ENCODE measurements around the gene NAE1.
A peak's percentile ranks its signal among the peaks of the same experiment; 100 is the strongest.
"Not testable (repeated sequence)": the region's sequence is repeated elsewhere in the genome, so short reads cannot be mapped to it uniquely, and the experiment has no call there.

The NAE1 gene

GRCh38 chr16:66830422-66831404 lies at the start of gene NAE1:
Gene NAE1 (minus strand): TSS chr16:66830976. CDS start chr16:66830899, 77 bp downstream.
- peak; percentile 79 to 86 (median 84) for DNase-seq (ENCODE audit: low read depth in 3 of 3)

- peak in 2 of 3 experiments; percentile 48 to 75 for DNase-seq (ENCODE audit: low read depth in 3 of 3)
These were observed 47.3 kb upstream of the NAE1 start for GRCh38 chr16:66878067-66878466.

GRCh38 chr16:66874079-66874775 lies 43.5 kb upstream of the NAE1 start:
- no peak for DNase-seq (ENCODE audit: low read depth in 3 of 3)

DNA sequence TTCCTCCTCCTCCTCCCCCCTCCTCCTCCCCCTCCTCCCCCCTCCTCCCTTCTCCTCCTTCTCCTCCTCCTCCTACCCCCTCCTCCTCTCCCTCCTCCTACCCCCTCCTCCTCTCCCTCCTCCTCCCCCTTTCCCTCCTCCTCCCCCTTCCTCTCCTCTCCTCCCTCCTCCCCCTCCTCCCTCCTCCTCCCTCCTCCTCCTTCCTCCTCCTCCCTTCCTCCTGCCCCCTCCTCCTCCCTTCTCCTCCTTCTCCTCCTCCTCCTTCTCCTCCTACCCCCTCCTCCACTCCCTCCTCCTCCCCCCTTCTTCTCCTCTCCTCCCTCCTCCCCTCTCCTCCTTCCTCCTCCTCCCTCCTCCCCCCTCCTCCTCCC lies 42.9 kb upstream of the NAE1 start:
- no peak for DNase-seq (ENCODE audit: low read depth in 3 of 3)

GRCh38 chr16:66872943-66873684 lies 42.3 kb upstream of the NAE1 start:
- peak; percentile 71 to 94 (median 85) for DNase-seq (ENCODE audit: low read depth in 3 of 3)

DNA sequence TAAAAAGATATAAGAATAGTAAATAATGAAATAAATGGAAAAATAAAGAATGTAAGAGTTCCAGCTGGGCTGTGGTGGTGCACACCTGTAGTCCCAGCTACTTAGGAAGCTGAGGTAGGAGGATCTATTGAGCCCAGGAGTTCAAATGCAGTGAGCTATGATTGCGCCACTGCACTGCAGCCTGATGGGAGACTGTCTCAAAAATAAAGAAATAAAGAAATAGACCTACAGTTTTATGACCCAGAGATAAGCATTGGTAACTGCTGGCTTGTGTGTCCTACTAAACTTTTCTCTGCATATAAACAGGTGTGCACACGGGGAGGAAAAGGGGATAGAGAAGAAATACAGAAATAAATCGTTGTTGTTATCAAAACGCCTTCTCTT lies 41.8 kb upstream of the NAE1 start:
- no peak for DNase-seq (ENCODE audit: low read depth in 3 of 3)

GRCh38 chr16:66871840-66872239 lies 41.1 kb upstream of the NAE1 start:
- DNase-seq (ENCODE audit: low read depth in 3 of 3): no peak

DNA sequence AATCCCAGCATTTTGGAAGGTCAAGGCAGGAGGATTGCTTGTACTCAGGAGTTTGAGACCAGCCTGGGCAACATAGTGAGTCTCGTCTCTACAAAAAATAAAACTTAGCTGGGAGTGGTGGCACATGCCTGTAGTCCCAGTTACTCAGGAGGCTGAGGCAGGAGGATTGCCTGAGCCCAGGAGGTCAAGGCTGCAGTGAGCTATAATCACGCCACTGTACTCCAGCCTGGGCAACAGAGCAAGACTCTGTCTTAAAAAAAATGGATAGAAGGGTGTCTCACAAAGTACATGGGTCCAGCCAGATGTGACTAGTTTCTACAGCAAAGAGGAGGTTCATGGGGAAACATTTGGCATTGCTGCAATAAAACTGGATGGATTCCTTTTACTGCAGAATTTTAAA lies 40.6 kb upstream of the NAE1 start:
- not testable (repeated sequence) for DNase-seq (ENCODE audit: low read depth in 3 of 3)

DNA sequence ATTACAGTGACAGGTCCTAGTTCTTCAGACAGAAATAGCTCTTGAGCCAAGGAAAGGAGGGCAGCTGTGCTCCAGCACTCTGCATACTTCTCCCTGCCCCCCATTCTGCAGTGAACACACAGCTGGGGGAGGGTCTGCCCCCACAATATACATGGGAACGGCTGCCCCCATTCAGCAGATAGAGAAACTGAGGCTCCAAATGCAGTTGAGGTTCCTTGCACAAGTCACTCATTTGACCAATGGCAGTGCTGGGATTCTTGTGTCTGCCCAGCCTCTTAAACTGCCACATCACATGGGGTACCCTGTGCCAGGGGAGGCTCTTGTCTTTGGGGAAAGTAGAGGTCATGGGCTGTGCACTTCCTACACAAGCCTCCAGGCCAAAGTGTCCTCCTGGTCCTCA lies 38.6 kb upstream of the NAE1 start:
- no peak for DNase-seq (ENCODE audit: low read depth in 3 of 3)

DNA sequence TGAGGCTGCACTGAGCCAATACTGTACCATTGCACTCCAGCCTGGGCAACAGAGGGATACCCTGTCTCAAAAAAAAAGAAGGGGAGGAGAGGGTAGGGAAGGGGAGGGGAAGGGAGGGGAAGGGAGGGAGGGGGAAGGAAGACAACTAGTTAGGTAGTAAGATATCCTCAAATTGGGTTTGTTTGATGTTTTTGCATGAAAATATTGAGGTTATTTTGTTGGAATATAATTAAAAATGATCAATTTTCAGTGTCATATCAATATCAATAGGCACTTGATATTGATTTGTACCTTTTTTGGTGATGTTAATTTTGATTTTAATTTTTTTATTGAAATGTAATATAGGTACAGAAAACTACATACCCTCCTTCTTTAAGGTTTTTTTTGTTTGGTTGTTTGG lies 32.9 kb upstream of the NAE1 start:
- no peak for DNase-seq (ENCODE audit: low read depth in 3 of 3)

GRCh38 chr16:66862023-66862520 lies 31.3 kb upstream of the NAE1 start:
- DNase-seq (ENCODE audit: low read depth in 3 of 3): no peak

DNA sequence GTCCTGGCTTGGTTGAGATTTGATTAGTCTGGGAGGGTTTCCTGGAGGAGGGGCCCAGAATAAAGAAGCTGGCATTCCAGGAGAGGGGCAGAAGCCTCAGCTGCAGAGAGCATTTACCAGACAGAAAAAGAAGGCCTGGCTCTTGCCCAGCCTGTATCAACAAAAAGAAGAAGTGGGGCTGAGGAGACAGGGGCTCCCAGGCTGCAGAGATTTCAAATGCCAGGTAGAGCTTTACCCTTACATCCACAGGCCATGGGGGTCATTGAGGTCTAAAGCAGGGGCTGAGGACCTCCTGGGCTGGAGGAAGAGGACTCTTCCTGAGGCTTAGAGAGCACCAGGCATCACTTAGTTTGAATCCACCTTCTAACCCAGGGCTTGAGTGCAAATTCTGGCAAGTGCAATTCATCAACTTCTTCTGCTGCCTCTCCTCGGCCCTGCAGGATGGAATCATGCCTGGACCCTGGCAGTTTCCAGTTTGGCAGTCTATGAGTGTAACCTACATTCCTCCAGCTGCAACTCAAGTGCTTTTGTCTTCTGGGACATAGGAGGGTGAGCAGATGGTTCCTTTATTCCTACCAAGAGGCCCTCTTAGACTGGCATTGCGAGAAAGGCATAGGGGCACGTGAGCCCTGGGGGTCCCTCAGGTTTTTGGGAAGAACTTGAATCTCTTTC lies 28.8 kb upstream of the NAE1 start:
- DNase-seq (ENCODE audit: low read depth in 3 of 3): no peak

DNA sequence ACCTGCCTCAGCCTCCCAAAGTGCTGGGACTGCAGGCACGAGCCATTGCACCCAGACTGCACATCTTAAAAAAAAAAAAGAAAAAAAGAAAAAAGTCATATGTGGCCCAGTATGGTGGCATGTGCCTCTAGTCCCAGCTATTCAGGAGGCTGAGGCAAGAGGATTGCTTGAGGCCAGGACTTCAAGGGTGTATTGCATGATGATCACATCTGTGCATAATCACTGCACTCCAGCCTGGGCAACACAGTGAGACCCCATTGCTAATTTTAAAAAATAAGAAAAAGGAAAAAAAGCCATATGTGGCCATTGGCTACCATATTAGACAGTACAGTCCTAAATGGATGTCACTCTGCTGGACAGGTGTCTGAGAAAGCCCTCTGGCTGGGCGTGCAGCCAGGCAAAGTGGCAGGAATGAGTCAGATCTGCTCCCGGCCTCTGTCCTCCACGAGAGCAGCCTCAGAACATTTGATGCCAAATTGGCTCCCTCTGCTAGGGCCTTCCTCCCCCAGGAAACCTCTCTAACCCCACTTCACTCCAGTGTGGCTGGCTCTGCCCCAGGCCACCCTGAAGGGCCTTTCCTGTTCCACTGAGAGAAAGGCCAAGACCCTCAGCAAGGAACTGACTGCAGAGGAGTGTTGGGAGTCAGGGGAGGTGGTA lies 28.1 kb upstream of the NAE1 start:
- no peak for DNase-seq (ENCODE audit: low read depth in 3 of 3)

DNA sequence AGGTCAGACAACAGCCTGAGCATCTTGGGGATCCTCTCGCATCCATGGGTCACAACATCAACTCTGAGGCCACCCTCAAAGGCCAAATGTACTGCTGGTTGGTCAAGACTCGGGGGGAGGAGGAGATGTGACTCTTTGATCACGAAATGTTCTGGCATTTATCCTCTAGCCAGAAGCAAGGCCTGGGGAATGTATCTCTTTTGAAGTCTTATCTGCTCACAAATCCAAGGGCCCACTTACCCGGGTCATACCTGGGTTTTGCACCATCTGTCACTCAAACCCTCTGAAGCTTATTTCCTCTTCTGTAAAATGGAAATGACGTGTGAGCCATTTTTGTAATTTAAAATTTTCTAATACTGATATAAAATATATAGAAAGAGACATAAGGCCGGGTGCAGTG lies 26.7 kb upstream of the NAE1 start:
- DNase-seq (ENCODE audit: low read depth in 3 of 3): no peak

- no peak for DNase-seq (ENCODE audit: low read depth in 3 of 3)
These were observed 26.0 kb upstream of the NAE1 start for GRCh38 chr16:66856801-66857200.

DNA sequence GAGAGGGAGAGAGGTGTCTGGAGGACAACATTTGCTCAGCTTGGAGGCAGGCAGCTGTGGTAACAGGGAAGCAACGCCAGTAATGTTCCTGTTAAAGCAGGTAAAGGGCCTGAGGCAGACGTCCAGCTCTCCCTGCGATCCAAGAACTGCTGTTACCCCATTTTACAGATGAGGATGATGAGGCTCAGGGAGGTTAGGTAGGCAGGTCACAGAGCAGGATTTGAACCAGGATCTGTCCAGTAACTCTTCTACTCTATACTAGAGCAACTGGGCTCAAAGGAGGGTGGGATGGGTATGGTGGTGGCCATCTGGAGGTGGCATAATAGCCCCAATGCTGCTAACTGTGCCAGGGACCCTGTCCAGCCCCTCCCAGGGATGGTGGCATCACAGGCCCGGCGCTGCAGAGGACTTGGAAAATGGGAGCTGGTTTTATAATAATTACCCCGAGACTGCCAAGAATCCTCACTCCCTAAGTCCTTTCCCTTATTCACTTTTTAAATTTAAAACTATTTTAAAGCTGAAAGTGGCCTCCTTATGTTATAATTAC lies 25.5 kb upstream of the NAE1 start:
- DNase-seq (ENCODE audit: low read depth in 3 of 3): no peak

DNA sequence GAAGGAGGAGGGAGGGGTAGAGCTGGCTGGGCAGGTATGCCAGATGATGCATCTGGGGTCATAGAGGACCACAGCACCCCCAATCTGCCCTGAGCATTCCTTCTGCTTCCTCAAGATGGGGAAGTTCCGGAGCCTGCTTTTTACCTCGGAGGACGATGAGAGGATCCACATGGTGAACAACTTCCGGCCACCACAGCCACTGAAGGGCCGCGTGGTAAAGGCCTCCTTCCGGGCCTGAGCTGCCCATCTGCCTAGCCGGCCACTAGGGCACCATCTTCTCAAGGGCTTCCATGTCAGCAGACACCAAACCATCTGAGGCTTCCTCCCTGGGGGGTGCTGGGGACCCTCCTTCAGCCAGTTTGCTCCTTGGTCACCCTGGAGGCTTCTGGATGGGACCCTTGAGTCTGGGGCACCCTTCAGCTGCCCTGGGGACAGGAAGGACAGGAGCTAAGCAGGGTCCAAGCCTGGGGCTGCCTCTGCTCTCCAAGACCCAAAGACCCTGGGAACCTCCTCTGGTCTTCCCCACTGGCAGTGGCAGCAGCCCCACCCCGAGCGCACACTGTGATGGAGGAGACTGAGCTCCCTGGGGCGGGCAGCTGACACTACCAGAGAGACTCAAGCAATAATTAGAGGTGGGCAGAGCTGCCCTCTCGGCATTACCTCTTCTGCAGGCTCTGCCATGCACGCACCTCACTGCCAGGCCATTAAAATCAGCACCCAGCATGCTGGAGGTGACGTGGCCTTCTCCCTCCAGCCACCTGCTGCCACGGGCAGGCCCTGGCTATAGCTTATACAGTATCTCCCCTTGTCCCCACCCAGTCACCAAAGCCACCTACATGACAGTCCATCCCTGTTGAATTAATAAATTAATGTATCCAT lies 22.7 kb upstream of the NAE1 start:
- no peak for DNase-seq (ENCODE audit: low read depth in 3 of 3)

DNA sequence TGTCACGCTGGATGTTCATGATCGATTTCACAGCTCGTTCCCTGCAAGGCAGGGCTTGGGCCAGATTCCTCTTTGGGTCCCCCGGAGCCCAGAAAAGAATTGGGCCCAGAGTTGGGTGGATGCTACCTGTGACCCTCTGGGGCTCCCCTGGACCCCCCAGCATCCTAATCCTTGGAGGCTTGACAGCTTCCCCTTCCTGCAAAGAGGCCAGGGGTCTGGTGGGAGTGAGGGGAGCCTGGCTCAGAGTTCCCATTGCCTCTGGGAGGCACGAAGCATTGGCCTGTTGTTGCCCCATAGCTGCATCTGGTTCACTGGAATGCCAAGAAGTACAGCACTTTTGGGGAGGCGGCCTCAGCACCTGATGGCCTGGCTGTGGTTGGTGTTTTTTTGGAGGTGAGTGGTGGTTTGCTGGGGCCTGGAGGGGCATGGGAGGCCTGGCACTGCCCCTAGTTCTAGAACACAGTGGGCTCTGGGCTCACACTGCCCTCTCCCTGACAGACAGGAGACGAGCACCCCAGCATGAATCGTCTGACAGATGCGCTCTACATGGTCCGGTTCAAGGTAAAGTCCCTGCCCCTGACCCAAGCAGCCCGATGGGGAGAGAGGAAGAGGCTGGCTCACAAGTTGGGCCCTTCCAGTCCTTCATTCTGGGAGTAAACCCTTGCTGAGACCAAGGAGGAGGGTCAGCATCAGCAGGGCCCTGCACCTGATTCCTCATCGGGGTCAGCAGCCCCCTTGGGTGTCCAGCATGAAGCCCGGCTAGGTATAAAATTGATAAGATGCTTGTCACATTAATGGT lies 20.6 kb upstream of the NAE1 start:
- no peak for DNase-seq (ENCODE audit: low read depth in 3 of 3)

Measured in stimulated activated CD4-positive, alpha-beta T cell treated with anti-CD3 and anti-CD28 coated beads, TNF-alpha, amount 100 ng/mL, for 24 hours (primary cell).